ENCODE data around the gene RBM20.

Gene RBM20

GRCh38 chr10:110873951-110874350 is 229.8 kb downstream of the RBM20 start:
- DNase-seq = no peak

- DNase-seq = no peak
Observed at GRCh38 chr10:110876000-110876399, 231.9 kb downstream of the RBM20 start.

GRCh38 chr10:110876788-110877187 is 232.7 kb downstream of the RBM20 start:
- no peak for DNase-seq

- no peak for DNase-seq
Observed at GRCh38 chr10:110880012-110880411, 235.9 kb downstream of the RBM20 start.

- DNase-seq = no peak
Observed at GRCh38 chr10:110881247-110881646, 237.1 kb downstream of the RBM20 start.

GRCh38 chr10:110881905-110882304 is 237.8 kb downstream of the RBM20 start:
- DNase-seq = no peak

- DNase-seq = no peak
Observed at GRCh38 chr10:110883924-110884323, 239.8 kb downstream of the RBM20 start.

GRCh38 chr10:110885932-110886674 is 242.0 kb downstream of the RBM20 start:
- DNase-seq = no peak

GRCh38 chr10:110887560-110887959 is 243.4 kb downstream of the RBM20 start:
- DNase-seq = no peak

All from Kasumi-1 (cell line).